GM23338 (cell line): ENCODE results near the gene DAB1.

Experiments
- CREB1 ChIP-seq: fragments of 250-450 bp; sonication (Bioruptor Pico); IDR thresholded peaks from 2 replicates; pipeline ENCODE4 v1.5.0; 2020; ENCODE audit warnings: low read depth, mild to moderate bottlenecking, moderate library complexity
- CTCF ChIP-seq, 2 experiments: fragments of 200-600 bp in 1 of 2; sonication (generic) in 1 of 2; conservative IDR thresholded peaks; 2 replicates each; pipeline versions ENCODE4 v1.5.1 to v1.6.1; 2016 to 2017; ENCODE audit warnings: antibody characterized with exemption in 2 of 2, low read depth in 2 of 2, mild to moderate bottlenecking in 2 of 2, moderate library complexity in 1 of 2
- ETS1 ChIP-seq: IDR thresholded peaks from 2 replicates; pipeline ENCODE4 v1.6.1; 2016; ENCODE audit warnings: antibody characterized with exemption
- EZH2 ChIP-seq: fragments of 200-600 bp; sonication (generic); IDR thresholded peaks from one replicate; pipeline ENCODE4 v1.8.0; 2017; ENCODE audit warnings: antibody characterized with exemption, mild to moderate bottlenecking, low read depth; ENCODE audit not compliant: unreplicated experiment
- EZH2phosphoT487 ChIP-seq: fragments of 200-600 bp; sonication (generic); IDR thresholded peaks from one replicate; pipeline ENCODE4 v1.8.1; 2018; ENCODE audit warnings: antibody characterized with exemption; ENCODE audit not compliant: unreplicated experiment
- JUNB ChIP-seq: IDR thresholded peaks from one replicate; pipeline ENCODE4 v1.6.1; 2016; ENCODE audit warnings: antibody characterized with exemption; ENCODE audit not compliant: unreplicated experiment
- POLR2AphosphoS5 ChIP-seq: IDR thresholded peaks from 2 replicates; pipeline ENCODE4 v1.6.1; 2016; ENCODE audit warnings: antibody characterized with exemption, low read depth
- REST ChIP-seq: IDR thresholded peaks from one replicate; pipeline ENCODE4 v1.6.1; 2018; ENCODE audit warnings: antibody characterized with exemption; ENCODE audit not compliant: unreplicated experiment
- STAT1 ChIP-seq: IDR thresholded peaks from one replicate; pipeline ENCODE4 v1.6.1; 2016; ENCODE audit warnings: antibody characterized with exemption; ENCODE audit not compliant: unreplicated experiment
- ZNF331 ChIP-seq: fragments of 250-450 bp; sonication (Bioruptor Pico); IDR thresholded peaks from 2 replicates; pipeline ENCODE4 v1.5.0; 2020; ENCODE audit warnings: low read depth, mild to moderate bottlenecking, moderate library complexity

- TF ChIP-seq CTCF (conservative IDR thresholded peaks at IDR 0.05; ENCODE audit: low read depth in 2 of 2) = no peak
- TF ChIP-seq EZH2 = no peak
- TF ChIP-seq POLR2AphosphoS5 = no peak
- TF ChIP-seq ETS1 = no peak
- TF ChIP-seq CREB1 = no peak
- TF ChIP-seq REST = no peak
- TF ChIP-seq STAT1 = no peak
- no peak for TF ChIP-seq EZH2phosphoT487
- TF ChIP-seq JUNB = no peak
- TF ChIP-seq ZNF331 (CRISPR knock-in tag) = no peak
These were observed 265.8 kb downstream of the DAB1 start for GRCh38 chr1:57157818-57158603.
